IPS-NIHi7 (cell line): ENCODE measurements around the gene KIRREL3.
"Not testable (repeated sequence)": the region's sequence is repeated elsewhere in the genome, so short reads cannot be mapped to it uniquely, and the experiment has no call there.

ENCODE experiments used
- DNase-seq: peaks from one replicate; pipeline ENCODE4 v3.0.0; 2012; ENCODE audit warnings: mixed read lengths; ENCODE audit errors: extremely low spot score

KIRREL3 gene

GRCh38 chr11:126405374-126405773 lies 595.2 kb downstream of the KIRREL3 start:
- no peak for DNase-seq

- DNase-seq: peak; percentile 43
Measured at GRCh38 chr11:126404367-126404766, 596.2 kb downstream of the KIRREL3 start.

GRCh38 chr11:126403658-126404057 lies 596.9 kb downstream of the KIRREL3 start:
- no peak for DNase-seq

DNA sequence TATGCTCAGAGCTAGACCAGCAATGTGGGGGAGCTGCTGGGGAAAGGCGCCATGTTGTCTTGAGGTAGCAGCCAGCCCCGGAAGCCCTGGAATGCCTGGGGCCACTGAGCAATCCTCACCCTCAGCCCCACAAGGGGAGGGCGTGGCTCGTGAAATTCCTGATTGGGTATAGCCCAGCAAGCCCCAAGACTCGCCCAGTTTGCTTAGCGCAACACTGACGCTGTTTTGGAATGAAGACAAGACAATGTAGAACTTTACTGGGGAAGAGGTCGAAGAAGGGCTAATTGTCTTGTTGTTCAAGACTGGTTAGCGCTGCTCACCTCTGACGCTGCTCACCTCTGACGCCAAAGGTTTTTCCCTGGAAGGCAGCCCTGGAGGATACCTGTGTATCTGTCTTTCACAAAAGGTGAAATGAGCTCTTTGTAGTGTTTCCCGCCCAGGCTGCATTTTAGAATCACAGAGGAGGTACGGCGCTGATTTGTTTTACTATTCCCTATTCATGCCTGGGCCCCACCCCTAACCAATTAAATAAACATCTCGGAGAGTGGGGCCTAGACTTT lies 597.5 kb downstream of the KIRREL3 start:
- peak; percentile 63 for DNase-seq

DNA sequence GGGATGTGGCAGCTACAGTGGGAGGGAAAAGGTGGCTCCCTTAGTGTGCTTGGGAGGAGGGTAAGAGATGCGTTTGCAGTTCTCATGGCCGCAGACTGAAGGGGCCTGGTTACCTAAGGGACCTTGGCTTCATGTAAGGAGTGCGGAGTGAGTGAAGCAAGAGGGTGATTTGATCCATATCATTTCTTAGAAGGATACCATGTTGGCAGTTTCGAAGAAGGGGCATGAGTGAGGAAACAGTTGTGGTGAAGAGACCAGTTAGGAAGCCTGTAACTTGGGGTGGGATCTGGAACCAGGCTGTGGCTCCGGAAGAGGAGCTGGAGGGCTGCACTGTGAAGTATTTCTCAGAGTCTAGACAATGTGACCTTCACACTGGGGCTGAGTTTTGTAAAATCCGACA lies 600.1 kb downstream of the KIRREL3 start:
- no peak for DNase-seq

- DNase-seq: no peak
Measured at GRCh38 chr11:126400019-126400418, 600.6 kb downstream of the KIRREL3 start.

DNA sequence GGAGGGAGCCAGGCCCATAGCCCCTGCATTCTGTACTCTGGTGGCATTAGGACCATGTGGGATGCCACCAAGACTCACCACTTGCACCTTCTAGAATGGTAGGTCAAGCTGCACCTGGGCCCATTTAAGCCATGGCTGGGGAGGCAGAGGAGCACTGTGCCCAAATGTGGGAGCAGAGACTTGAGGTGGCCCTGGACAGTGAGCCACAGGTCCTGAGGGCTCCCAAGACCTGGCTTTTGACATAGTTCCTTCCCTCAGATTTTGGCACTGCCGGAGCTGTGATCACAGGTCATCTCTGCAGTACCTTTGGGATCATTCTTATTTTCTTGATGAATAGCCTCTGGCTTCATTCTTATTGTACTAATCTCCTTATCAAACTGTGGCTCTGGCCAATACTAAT lies 601.8 kb downstream of the KIRREL3 start:
- no peak for DNase-seq

DNA sequence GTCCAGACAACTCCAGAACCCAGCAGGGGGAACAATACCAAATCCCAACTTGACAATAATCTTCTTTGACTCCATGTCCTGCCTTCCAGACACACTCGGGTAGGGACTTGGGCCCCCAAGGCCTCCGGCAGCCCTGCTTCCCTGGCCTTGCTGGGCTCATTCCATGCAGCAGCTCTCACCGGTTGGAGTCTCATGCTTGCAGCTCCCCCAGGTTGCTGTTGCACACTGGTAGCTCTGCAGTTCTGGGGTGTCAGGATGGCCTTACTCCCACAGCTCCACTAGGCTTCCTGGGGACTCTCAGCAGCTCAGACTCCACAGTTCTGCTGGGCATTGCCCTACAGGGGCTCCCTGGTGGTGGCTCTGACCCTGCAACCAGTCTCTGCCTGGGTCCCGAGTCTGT lies 602.3 kb downstream of the KIRREL3 start:
- DNase-seq: no peak

DNA sequence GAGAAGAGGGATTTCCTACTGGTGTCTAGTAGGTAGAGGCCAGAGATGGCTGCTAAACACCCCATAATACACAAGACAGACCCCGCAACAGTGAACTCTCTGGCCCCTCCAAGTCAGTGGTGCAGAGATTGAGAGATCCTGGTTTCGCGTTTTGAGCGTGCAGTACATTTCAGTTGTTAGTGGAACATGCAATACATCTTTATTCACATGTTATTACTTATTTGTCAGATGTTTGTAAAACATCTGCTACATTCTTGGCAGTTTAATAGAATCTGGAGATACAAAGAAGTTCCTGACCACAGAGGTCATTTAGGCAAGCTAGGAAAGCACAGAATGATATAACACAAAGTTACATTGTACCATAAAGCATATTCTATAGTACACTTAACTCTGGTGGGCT lies 603.6 kb downstream of the KIRREL3 start:
- no peak for DNase-seq

- DNase-seq: not testable (repeated sequence)
Measured at GRCh38 chr11:126396266-126396665, 604.3 kb downstream of the KIRREL3 start.

- DNase-seq: not testable (repeated sequence)
Measured at GRCh38 chr11:126395784-126396183, 604.8 kb downstream of the KIRREL3 start.

DNA sequence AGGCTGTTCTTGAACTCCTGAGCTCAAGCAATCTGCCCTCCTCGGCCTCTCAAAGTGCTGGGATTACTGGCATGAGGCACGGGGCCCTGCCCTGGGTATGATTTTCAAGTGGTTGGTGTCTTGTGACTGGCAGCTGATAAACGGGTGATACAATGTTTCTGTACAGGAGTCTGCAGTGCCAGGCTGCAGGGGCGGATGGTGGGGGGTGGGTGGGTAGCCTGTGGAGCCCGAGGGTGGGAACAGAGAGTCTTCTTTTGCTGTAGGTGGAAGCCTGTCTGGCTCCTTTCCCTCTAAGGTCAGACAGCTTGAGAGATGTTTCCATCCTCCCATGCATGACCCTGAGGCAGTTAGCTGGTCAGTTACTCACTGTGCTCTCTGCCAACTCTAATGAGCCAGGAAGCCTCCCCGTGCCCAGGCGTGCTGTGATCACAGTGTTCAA lies 605.9 kb downstream of the KIRREL3 start:
- not testable (repeated sequence) for DNase-seq

GRCh38 chr11:126394036-126394435 lies 606.5 kb downstream of the KIRREL3 start:
- DNase-seq: no peak

GRCh38 chr11:126393143-126393542 lies 607.4 kb downstream of the KIRREL3 start:
- DNase-seq: no peak

DNA sequence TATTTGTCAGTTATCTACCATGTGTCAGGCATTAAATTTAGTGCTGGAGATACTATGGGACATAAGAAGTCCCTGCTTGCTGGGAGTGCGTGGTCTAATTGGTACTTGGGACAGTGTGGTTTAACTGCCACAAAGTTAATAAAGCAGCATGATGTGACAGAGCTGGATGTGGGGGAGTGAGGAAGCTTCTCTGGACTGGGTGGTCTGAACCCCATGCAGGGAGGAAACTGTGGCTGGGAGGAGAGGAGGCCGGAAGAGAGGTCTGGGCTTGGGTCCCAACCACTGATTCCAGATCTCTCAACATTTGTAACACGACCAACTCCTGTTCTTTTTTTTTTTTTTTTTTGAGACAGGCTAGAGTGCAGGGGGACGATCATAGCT lies 607.9 kb downstream of the KIRREL3 start:
- DNase-seq: no peak

GRCh38 chr11:126391970-126392632 lies 608.5 kb downstream of the KIRREL3 start:
- peak; percentile 71 for DNase-seq

GRCh38 chr11:126391286-126391954 lies 609.1 kb downstream of the KIRREL3 start:
- no peak for DNase-seq

GRCh38 chr11:126390272-126390867 lies 610.2 kb downstream of the KIRREL3 start:
- DNase-seq: no peak

- no peak for DNase-seq
Measured at GRCh38 chr11:126387857-126388256, 612.7 kb downstream of the KIRREL3 start.

DNA sequence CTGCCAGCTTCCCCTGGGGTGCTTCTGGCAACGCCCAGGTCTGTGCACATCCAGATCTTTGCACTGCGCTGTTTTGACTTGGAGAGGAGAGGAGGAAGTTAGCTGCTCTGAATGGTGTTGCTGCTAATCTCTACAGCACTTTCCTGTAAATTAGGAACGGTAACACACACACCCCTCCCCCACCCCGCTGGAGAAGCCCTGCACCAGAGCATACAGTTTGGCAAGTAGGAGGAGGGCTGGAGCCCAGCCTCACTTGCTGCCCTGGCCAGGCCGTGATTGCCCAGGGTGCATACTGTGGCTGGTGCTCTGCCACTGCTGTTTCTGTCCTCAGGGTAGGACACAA lies 613.9 kb downstream of the KIRREL3 start:
- not testable (repeated sequence) for DNase-seq

- DNase-seq: no peak
Measured at GRCh38 chr11:126385991-126386728, 614.4 kb downstream of the KIRREL3 start.

GRCh38 chr11:126384449-126385070 lies 616.0 kb downstream of the KIRREL3 start:
- DNase-seq: no peak
